GM03348 (cell line): ENCODE results near the gene PDE8A.
"Not testable (repeated sequence)": the region's sequence is repeated elsewhere in the genome, so short reads cannot be mapped to it uniquely, and the experiment has no call there.

Experiments used
- DNase-seq: peaks from one replicate; pipeline ENCODE4 v3.0.0; 2012; ENCODE audit warnings: low spot score

PDE8A gene

DNA sequence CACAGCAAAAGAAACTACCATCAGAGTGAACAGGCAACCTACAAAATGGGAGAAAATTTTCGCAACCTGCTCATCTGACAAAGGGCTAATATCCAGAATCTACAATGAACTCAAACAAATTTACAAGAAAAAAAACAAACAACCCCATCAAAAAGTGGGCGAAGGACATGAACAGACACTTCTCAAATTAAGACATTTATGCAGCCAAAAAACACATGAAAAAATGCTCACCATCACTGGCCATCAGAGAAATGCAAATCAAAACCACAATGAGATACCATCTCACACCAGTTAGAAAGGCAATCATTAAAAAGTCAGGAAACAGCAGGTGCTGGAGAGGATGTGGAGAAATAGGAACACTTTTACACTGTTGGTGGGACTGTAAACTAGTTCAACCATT, 30.1 kb downstream of the PDE8A start:
- DNase-seq = not testable (repeated sequence)

DNA sequence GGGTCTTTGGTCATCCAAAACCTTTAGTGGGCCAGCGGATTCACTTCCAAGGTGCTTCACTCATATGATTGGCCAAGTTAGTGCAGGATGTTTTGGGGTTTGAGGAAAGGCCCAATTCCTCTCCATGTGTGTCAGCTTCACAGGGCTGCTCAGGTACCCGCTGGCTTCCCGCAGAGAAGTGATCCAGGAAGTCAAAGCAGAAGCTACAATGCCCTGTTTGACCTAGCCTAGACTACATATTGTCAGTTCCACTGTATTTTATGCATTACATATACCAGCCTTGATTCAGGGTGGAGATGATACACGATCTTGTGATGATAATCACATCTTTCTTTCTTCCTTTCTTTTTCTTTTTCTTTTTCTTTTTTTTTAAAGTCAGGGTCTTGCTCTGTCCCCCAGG, 32.1 kb downstream of the PDE8A start:
- no peak for DNase-seq

DNA sequence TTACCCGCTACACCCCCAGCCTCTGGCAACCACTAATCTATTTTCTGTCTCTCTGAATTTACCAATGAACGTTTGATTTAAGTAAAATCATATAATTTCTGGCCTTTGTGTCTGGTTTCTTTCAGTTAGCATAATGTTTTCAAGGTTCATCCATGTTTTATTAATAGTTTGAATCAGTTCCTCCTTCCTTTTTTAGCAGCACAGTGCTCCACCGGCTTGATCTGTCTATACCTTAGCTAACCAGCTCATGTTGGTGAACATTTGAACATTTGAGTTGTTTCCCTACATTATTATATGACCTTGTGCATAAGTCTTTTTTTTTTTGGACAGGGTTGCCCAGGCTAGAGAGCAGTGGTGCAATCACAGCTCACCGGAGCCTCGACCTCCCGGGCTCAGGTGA, 33.3 kb downstream of the PDE8A start:
- no peak for DNase-seq

DNA sequence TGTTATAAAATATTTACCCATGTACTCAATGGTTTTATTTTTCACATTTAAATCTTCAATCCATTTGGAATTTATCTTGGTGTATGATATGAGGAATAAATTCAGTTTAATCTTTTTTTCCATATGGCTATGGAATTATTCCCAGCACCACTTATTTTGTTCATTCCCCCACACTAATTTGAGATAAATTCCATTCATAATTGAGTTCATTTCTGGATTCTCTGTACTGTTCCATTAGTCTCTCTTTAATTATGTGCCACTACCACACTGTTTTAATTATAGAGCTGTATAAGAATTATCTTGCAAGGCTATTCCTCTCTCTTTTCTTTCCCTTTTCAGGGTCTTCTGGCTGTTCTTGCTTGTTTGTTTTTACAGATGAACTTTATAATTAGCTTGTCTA, 34.6 kb downstream of the PDE8A start:
- DNase-seq = no peak

DNA sequence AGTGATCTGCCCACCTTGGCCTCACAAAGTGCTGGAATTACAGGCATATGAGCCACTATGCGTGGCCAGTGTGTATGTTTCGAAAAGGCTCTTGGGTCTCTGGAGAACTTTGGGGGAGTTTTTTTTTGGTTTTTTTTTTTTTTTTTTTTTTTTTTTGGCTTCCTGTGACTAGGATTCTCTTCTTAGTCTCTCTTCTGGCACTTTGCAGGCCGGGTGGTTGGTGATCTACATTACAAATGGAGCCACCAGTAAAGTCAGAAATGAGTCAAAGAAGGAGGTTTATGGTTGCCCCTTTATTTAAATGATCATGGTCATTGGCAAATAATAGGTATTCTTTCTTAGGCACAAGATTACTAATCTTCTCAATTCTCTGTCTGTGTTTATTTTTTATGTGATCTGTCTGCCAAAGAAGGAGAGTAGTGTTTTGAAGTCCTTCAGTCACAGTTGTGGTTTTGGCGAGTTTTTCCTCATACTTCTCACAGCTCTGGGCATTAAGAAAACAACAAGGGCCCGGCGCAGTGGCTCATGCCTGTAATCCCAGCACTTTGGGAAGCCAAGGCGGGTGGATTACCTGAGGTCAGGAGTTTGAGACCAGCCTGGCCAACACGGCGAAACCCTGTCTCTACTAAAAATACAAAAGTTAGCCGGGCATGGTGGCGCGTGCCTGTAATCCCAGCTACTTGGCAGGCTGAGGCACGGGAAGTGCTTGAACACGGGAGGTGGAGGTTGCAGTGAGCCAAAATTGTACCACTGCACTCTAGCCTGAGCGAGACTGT, 38.3 kb downstream of the PDE8A start:
- no peak for DNase-seq

DNA sequence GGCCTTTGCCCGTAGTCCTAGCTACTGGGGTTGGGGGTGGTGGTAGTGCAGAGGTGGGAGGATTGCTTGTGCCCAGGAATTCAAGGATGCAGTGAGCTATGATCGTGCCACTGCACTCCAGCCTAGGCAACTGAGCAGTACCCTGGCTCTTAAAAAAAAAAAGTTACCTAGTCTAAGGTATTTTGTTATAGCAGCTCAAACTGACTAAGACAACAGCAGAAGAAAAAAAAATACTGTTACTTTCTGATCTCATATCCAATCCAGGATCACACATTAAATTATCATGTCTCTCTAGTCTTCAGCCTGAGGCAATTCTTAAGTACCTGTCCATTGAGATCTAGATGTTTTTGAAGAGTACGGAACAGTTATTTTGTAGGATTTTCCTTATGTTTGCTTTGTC, 39.8 kb downstream of the PDE8A start:
- no peak for DNase-seq

DNA sequence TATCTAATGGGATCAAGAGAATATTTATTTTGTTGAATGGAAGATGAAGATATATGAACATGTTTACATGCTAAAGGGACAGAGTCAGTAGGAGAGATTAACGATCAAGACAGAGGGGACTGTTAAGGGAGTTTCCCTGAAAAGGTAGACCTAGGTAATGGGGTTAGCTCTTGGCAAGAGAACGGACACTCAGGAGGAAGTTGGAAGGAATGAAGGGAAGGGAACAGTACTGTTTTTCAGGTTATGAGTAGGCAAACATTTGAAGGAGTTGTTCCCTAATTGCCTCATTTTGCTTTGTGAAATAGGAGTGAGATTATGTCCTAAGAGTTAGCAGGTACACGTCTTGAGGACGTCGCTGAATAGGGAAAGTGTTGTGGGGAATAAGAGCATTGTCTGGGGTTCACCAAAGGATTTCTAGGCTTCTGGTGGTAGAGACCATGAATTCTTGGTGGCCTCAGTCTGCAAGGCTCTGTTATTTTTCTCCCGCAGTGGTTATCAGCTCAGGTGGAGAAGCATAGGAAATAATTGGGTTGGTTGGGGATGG, 41.3 kb downstream of the PDE8A start:
- no peak for DNase-seq

DNA sequence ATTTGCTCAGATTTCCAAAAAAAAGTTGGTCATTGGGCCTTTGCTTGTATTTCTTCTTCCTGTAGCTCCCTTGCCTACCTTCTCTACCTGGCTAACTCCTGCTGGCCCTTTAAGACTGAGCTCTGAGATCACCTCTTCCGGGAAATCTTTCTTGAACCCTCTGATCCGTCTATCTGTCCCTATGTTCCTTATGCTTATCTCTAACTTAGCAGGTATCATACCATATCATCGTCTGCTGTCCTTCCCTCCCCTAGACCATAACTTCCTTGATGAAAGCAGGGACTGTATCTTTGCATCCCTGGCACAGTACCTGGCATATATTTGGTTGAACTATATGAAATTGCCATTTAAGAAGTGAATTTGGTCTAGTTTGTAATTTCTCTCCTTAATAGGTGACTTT, 42.3 kb downstream of the PDE8A start:
- DNase-seq = no peak

DNA sequence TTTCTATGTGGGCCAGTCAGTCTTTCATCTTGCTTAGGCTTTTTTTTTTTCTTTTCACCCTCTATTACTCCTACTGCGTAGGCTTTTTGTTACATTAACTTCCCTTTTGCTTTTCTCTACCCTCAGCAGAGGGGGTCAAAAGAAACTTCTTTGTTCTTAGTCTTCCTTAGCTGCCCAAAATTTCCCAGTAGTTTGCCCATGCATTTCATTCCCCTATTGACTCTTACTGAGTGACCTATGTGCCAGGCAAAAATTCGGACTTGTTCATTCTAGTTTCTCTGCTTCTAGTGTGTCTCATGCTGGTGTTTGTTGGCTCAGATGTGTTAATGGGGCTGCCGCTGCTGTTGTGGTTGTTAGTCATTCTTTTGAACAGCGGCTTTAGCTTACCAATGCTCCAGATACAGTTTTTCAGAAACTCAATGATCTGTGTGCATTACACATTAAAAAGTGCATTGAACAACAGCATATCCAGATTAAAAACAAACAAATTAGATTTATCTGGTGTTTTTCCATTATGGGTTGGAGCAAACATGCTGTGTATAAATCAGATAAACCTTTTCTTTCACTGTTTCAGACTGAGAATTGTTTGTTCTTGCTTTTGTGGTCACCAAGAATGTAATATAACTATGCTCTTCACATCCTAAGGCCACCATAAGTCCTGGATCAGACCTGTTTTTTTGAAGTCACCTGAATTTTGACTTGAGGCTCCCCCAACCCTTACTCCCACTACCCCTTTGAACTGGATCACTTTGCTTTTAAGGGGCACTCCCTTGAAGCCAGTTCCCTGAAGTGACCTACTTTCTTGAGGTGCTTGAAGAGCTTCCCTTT, 43.1 kb downstream of the PDE8A start:
- peak; percentile 53 for DNase-seq

DNA sequence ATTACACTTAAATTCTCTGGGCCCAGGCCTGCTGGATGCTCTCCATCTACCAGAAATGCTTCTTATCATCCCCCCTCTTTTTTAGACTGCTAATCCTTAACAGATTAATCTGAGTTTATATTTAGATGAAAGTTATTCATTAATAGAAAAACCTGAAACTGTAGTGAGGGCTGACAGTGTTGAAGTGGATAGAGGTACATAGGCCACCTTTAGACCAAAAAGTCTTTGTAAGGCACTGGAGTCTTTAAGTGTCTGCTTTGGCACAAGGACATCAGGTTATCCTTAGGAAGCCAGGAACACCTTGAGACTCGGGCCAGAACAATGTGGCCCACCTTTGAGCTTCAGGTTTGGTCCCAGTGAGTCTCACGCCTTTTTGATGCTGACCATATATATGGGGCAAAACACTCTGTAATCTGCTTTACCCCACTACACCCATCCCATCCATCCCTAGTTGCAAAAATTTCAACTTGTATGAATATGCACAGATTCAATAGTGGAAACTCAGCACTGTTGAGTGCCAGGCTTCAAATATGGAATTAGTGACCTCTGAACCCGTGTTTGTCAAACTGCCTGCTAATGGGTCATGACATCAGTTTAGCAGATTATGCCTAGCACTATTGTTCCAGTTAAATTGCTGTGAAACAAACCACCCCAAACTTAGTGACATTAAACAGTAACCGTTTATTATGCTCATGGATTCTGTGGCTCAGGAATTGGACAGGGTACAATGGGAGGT, 44.0 kb downstream of the PDE8A start:
- DNase-seq = no peak

DNA sequence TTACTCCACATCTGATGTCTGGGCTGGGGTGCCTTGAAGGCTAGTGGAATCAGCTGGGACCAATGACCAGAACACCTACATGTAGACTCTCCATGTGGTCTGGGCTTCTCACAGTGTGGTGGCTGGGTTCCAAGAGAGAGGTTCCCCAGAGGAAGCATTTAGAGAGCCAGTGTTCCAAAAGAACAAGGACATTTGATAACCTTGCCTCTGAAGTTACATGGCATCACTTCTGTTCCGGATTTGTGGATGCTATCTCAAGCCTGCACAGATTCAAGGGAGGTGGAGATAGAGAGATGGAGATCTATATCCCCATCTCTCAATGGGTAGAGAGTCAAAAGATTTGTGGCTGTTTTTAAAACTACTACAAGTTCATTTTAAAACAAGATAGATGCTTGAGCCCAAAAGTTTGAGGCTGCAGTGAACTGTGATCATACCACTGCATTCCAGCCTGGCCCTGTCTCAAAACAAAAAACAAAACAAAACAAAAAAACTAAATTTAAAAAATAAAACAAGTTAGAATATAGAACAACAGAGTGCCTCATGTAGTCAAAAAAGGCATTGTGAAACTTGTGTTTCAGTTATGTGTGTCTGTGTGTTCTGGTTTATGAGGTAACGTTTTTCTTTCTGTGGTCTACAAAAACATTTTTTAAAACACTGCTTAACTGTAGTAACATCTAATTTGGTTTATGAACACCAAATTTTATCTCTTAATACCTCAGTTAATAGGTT, 44.8 kb downstream of the PDE8A start:
- DNase-seq = no peak

DNA sequence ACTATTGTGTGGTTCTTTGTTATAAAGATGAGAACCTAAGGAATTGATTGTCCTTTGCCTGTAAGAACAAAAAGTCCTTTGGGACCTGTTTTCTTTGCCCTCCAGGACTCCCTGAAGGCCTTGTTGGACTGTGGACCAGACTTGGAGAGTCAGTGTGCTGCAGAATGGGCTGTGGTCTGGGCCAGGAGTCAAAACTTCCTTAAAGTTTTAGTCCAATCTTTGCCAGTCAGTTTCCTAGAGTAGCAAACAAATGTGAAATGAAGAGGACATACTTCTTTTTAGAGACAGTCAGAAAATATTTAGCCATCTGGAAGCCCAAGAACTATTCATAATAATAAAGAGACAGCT, 45.4 kb downstream of the PDE8A start:
- no peak for DNase-seq

DNA sequence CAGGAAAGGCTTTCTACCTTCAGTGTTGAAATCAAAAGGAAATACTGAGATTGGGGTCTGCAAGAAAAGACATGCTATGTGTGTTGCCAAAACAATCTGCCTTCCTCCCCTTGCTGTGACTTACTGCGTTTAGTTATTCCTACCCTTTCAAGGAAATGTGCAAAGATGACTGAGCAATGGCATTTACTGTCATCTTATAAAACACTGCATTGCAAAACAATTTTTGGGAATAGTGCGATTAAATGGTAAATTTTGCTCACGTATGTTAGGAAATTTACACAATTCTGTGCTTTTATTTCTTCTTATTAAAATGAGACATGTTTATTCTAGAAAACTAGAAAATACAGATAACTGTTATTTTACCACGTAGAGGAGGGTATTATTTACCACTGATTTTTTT, 45.8 kb downstream of the PDE8A start:
- DNase-seq = no peak

DNA sequence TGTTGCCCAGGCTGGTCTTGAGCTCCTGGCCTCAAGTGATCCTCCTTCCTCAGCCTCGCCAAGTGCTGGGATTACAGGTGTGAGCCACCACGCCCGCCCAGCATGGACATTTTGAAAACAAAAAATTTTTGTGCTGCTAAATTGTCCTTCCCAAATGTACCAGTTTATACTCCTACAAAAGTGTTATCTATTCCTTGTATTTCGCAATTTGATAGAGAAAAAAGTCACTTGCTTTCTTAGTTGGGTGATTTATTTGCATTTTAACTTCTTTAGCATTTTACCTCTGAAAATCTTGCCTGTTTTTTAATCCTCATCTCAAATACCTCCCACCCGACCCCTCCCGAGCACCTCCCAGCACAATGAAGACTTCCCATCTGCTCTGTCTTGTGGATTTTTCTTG, 46.8 kb downstream of the PDE8A start:
- DNase-seq = no peak

DNA sequence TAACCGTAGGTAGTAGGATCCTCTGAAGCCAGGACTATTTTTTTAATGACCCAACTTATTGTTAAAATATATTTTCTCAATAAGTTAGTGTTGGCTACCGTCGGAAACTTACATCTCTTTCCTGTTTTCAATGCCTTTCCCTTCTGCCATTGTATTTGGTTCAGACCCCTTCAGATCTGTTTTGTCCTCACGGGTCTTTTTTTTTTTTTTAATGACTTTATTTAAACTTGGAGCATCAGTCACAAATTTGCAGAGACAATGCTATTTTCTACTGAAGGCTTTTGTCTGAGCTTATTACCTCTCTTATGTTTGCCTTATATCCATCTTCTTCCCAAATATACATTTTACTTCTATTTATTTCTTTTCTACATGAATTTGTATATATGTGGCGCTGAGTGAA, 47.6 kb downstream of the PDE8A start:
- no peak for DNase-seq

DNA sequence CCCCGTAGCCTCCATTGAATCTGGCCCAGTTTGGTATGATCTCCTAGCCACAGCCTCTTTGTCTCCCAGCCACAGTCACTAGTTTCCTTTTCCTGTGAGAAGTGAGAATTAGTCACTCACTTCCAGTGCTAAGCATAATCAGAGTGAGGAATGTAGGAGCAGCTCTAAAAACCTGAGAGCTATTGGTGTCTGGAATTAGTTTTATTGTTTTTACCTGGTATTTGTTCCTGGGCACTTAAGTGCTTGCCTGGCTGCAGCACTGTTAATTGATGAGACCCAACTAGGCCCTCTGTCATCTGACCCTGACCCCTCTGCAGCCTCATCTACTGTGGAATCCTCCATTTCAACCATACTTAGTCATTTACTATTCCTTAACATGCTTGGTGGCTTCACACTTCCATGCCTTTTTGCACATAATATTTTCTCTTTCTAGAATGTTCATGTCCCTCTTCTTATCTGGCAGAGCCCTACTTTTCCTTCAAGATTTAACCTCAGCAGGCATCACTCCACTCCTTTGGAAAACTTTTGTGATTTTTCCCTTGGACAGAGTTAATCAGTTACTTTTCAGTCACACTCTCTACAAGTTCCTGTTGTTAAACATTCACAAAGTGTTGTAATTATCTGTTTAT, 48.8 kb downstream of the PDE8A start:
- peak; percentile 51 for DNase-seq

DNA sequence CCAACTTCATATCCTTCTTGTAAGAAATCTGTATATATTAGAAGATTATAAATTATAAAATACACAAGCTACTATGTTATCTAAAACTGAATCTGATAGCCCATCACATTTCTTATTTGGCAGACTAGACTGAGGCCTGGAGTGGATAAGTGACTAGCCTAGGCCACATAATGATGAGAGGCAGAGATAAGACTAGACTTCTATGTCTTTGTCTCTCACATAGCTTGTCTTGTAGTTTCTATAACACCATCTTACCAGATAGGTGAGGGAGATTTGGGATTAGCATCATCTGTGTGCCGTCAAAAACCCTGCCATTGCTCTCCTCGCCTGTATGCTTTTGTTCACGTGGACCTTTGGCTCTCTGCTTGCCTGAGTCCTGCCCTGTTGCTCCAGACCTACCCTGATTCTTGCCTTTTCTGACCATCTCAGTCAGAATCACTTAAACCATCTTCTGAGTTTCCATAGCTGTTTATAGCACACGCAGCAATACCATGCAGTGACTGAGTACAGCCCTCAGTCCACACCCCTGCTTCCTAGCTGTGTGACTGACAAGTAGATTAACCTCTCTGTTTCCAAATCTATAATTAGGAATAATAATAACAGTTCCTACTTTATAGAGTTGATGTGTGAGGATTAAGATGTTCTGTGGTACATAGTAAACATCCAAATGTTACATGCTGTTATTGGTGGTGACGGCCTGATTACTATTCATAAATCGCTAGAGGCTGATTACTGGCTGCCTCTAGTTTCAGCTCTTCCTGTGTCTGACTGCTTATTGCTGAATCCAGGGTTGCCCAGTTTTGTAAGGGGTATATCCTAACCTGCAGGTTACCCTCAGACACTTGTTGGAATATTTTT, 49.7 kb downstream of the PDE8A start:
- no peak for DNase-seq

DNA sequence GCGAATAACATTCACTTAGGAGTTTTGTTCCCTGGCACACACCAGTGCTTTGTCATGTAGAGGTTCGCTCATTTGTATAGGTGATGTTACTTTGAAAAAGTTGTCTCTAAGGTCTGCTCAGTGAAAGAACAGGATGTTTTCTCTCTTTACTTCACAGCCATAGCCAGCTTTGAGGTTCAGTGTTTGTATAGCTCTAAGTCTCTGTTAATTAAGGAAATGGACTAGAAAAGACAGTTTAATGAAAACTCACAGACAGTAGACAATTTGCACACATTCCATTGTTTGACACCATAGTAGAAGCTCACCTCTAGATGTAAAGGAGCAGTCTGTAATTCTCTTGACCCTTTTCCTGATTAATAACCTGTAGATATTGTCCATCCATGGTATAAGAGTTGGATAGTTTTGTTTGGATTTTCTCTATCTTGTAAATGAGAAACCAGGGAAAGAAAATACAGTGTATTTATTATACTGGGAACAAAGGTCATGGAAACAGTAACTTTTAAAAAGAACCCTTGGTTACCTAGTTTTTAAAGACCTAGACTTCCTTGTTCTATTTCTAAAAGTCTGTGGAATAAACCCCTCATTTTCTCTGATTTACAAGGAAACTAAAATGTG, 50.4 kb downstream of the PDE8A start:
- no peak for DNase-seq

DNA sequence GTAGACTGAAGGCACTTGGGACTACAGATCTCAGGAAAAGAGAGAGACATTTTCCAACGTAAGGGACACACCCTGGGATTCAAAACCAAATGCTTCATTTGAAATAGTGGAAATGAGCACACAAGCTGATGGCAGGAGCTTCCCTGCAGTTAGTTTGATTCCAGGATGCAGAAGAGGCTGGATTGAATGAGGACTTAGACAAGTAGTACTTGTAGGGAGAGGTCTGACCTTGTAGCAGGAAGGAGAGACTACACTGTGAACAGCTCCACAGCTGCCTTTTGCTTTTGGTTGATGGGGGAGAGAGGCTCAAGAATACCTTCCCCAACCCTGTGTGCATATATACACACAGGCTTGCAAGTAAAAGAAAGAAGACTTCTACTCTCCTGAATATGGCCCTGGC, 51.5 kb downstream of the PDE8A start:
- no peak for DNase-seq

DNA sequence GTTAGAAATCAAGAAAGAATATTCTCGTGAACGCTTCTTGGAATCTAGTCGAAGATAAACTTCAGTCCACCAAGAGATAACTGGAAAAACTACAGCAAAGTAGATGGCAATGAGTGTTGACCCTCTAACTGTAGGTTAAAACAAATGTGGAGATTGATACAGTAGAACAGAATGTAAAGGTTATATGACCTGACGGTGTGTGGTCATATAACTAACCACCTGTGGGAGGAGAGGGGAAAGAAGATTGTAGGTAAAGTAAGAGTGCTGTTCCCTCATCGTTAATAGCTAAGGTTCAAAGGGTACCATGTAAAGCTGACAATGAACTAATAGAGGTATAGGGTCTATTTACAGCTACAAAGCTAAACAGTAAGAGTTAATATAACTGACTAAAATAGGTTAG, 52.6 kb downstream of the PDE8A start:
- no peak for DNase-seq
